Endothelial cell of umbilical vein (primary cell): ENCODE measurements around the gene ZMAT3. TPM values are rescaled to one million over a fixed set of nuclear protein-coding genes. Genes with fewer than 3 reads are reported as not detected.
"Not testable (repeated sequence)": the region's sequence is repeated elsewhere in the genome, so short reads cannot be mapped to it uniquely, and the experiment has no call there.

Experiments
- BruUV-seq: library from RNA; stranded (reverse); fragments of 400-500 nt; replicated peaks from 2 replicates; lab custom pipeline; 2021; lab: Mats Ljungman, UMichigan
- CTCF ChIA-PET: fragments of 300-600, 350-600 bp; sonication (Branson Sonifier 250); formaldehyde crosslinking; loops from one replicate; lab custom pipeline; 2021; ENCODE audit warnings: antibody characterized with exemption, inconsistent platforms; lab: Charles Lee
- POLR2A ChIA-PET: fragments of 300-600, 350-600 bp; sonication (Branson Sonifier 250); formaldehyde crosslinking; loops from one replicate; lab custom pipeline; 2021; ENCODE audit warnings: antibody characterized with exemption, inconsistent platforms; lab: Charles Lee
- DNase-seq: peaks from one replicate; pipeline ENCODE4 v3.0.0-alpha.2; 2011; ENCODE audit warnings: low read depth, low spot score
- FAIRE-seq: peaks from 2 replicates; lab custom pipeline; 2011; peaks lifted over from hg19 to GRCh38; lab: Jason Lieb, UNC
- H2AFZ ChIP-seq: 2 replicates; pipeline ENCODE4 v1.6.0; 2012; ENCODE audit warnings: low read depth, low read length, control low read depth, inconsistent platforms
- H3K27ac ChIP-seq: 2 replicates; pipeline ENCODE4 v1.5.1; 2011; ENCODE audit warnings: low read depth, mild to moderate bottlenecking, control low read depth, low read length, moderate library complexity; ENCODE audit not compliant: insufficient read depth
- H3K27me3 ChIP-seq, 2 experiments: 2 replicates each; pipeline versions ENCODE4 v1.6.0 to v1.6.1; 2011; ENCODE audit warnings: low read length in 2 of 2, mixed read lengths in 1 of 2; ENCODE audit not compliant: control insufficient read depth in 2 of 2, insufficient read depth in 2 of 2
- H3K36me3 ChIP-seq, 2 experiments: 2 replicates in 1 of 2; 3 replicates in 1 of 2; pipeline ENCODE4 v1.5.1; 2011; ENCODE audit warnings: low read length in 2 of 2, mild to moderate bottlenecking in 1 of 2, moderate library complexity in 1 of 2; ENCODE audit not compliant: control insufficient read depth in 2 of 2, insufficient read depth in 2 of 2; ENCODE audit errors: extremely low read depth in 1 of 2
- H3K4me1 ChIP-seq: 3 replicates; pipeline ENCODE4 v1.5.1; 2011; ENCODE audit warnings: mild to moderate bottlenecking, low read length; ENCODE audit not compliant: control insufficient read depth, insufficient read depth; ENCODE audit errors: extremely low read depth
- H3K4me2 ChIP-seq: 2 replicates; pipeline ENCODE4 v1.6.1; 2011; ENCODE audit warnings: low read length, control low read depth, mixed read lengths; ENCODE audit not compliant: insufficient read depth
- H3K4me3 ChIP-seq, 3 experiments: fragments of 200-600 bp in 1 of 3; sonication (generic), shearing (Covaris generic) in 1 of 3; replicated peaks in 1 of 3; 2 replicates each; pipeline ENCODE4 v1.5.1; 2011 to 2016; ENCODE audit warnings: control low read depth in 3 of 3, low read length in 3 of 3, mild to moderate bottlenecking in 2 of 3, inconsistent platforms in 1 of 3, low read depth in 1 of 3, moderate library complexity in 1 of 3; ENCODE audit not compliant: insufficient read depth in 1 of 3
- H3K79me2 ChIP-seq: 2 replicates; pipeline ENCODE4 v1.6.0; 2012; ENCODE audit warnings: low read length, inconsistent platforms; ENCODE audit not compliant: control insufficient read depth, insufficient read depth
- H3K9ac ChIP-seq: replicated peaks from 2 replicates; pipeline ENCODE3; 2011; ENCODE audit warnings: low read length, control low read depth; ENCODE audit not compliant: insufficient read depth; ENCODE audit errors: extremely low read depth
- H3K9me1 ChIP-seq: replicated peaks from 3 replicates; pipeline ENCODE4 v1.6.0; 2011; ENCODE audit warnings: mild to moderate bottlenecking, low read length; ENCODE audit not compliant: control insufficient read depth, insufficient read depth; ENCODE audit errors: extremely low read depth
- H3K9me3 ChIP-seq: replicated peaks from 2 replicates; pipeline ENCODE4 v1.5.1; 2012; ENCODE audit warnings: low read length, inconsistent platforms; ENCODE audit not compliant: control insufficient read depth, insufficient read depth
- H4K20me1 ChIP-seq: replicated peaks from 2 replicates; pipeline ENCODE3; 2011; ENCODE audit warnings: mild to moderate bottlenecking, low read length; ENCODE audit not compliant: control insufficient read depth, insufficient read depth; ENCODE audit errors: extremely low read depth
- CTCF ChIP-seq, 2 donors: IDR thresholded peaks; 1 replicate in 1 of 2; 2 replicates in 1 of 2; pipeline ENCODE4 v1.5.1; 2011; ENCODE audit warnings: low read length in 2 of 2, mild to moderate bottlenecking in 2 of 2, moderate library complexity in 2 of 2, control low read depth in 1 of 2, inconsistent platforms in 1 of 2, low read depth in 1 of 2; ENCODE audit not compliant: insufficient read depth in 1 of 2; ENCODE audit errors: extremely low read depth in 1 of 2
- EZH2 ChIP-seq: IDR thresholded peaks from 2 replicates; pipeline ENCODE4 v1.6.1; 2012; ENCODE audit warnings: borderline replicate concordance, low read depth, mild to moderate bottlenecking, moderate library complexity, low read length, inconsistent platforms; ENCODE audit not compliant: severe bottlenecking
- FOS ChIP-seq: IDR thresholded peaks from 2 replicates; pipeline ENCODE4 v1.6.1; 2011; ENCODE audit warnings: mild to moderate bottlenecking, low read length, moderate library complexity, borderline replicate concordance; ENCODE audit not compliant: insufficient read depth
- GATA2 ChIP-seq: IDR thresholded peaks from 2 replicates; pipeline ENCODE4 v1.7.0; 2011; ENCODE audit warnings: low read depth, mild to moderate bottlenecking, moderate library complexity, mixed read lengths, low read length; ENCODE audit not compliant: insufficient read length, insufficient read depth
- JUN ChIP-seq: IDR thresholded peaks from 2 replicates; pipeline ENCODE4 v1.6.1; 2011; ENCODE audit warnings: borderline replicate concordance, low read depth; ENCODE audit not compliant: insufficient read length, insufficient read depth
- MAX ChIP-seq: IDR thresholded peaks from 2 replicates; pipeline ENCODE4 v1.6.1; 2011; ENCODE audit not compliant: insufficient read depth, insufficient read length
- MYC ChIP-seq: IDR thresholded peaks from one replicate; pipeline ENCODE4 v1.6.1; 2011; ENCODE audit warnings: mild to moderate bottlenecking, low read depth, low read length
- POLR2A ChIP-seq: IDR thresholded peaks from 2 replicates; pipeline ENCODE4 v1.6.1; 2012; ENCODE audit warnings: low read depth, mild to moderate bottlenecking, control low read depth, low read length
- POLR2AphosphoS5 ChIP-seq: IDR thresholded peaks from 2 replicates; pipeline ENCODE4 v1.6.1; 2012; ENCODE audit warnings: low read depth, mild to moderate bottlenecking, control low read depth, low read length, moderate library complexity; ENCODE audit not compliant: insufficient read depth
- dilution Hi-C: fragments of 300-500 bp; cut with MboI; formaldehyde crosslinking; loops from one replicate; pipeline ENCODE4 v1.15.0; 2019; ENCODE audit warnings: low sequenced_read_pairs; ENCODE audit not compliant: extremely low pct_ligation_motif_present
- intact Hi-C: fragments of 100-400 bp; cut with micrococcal nuclease; formaldehyde crosslinking; loops from one replicate; pipeline ENCODE4 v1.10.0; 2022
- polyA plus RNA-seq, 4 experiments: library from polyadenylated mRNA; depleted of rRNA in 3 of 4; stranded (reverse) in 3 of 4; unstranded in 1 of 4; fragments of >200 nt; gene quantifications; 2 replicates each; pipeline versions ENCODE4 v1.2.1 to v1.2.3, GENCODE V29; 2011 to 2012; ENCODE audit warnings: missing spikeins in 1 of 4
- total RNA-seq: library from RNA; stranded (reverse); gene quantifications from 2 replicates; pipeline ENCODE4 v1.2.3, GENCODE V29; 2021

ZMAT3 gene
- total and polyA plus RNA-seq, 2 donors (not counting 3 experiments of a cell fraction or from before 2014, with no cell fraction given), result 13.2 to 33.1 TPM

- H3K79me2 ChIP-seq, H2AFZ ChIP-seq, H3K36me3 ChIP-seq, dilution Hi-C loops, H4K20me1 ChIP-seq, intact Hi-C loops, H3K27me3 ChIP-seq, H3K27ac ChIP-seq, H3K9me1 ChIP-seq, H3K9me3 ChIP-seq, BruUV-seq, H3K4me3 ChIP-seq, POLR2A ChIA-PET, H3K9ac ChIP-seq, H3K4me2 ChIP-seq: not testable (repeated sequence)
- TF ChIP-seq FOS (peak; percentile 40), GATA2 (peak; percentile 90)
- H3K4me1 ChIP-seq, result peaks cover 12% of the 10 kb centered on the region
- CTCF ChIA-PET, result interaction anchor here (1.0 to 1.5 kb wide), 3 partner anchors 8 to 32 kb away, joined by 4 to 7 read pairs (median 4); no protein-coding TSS in a partner anchor
- DNase-seq, result peak; percentile 50
- FAIRE-seq, result peak; percentile 33
These were observed 43.8 kb upstream of the ZMAT3 start for GRCh38 chr3:179115444-179115843.

GRCh38 chr3:179113903-179114302 lies 42.3 kb upstream of the ZMAT3 start:
- POLR2A ChIA-PET, result no interaction called here
- H4K20me1 ChIP-seq, result no peaks in the 10 kb centered on the region
- no peaks in the 10 kb centered on the region for H3K36me3 ChIP-seq
- no peak overlapping the region for H3K27ac ChIP-seq
- H2AFZ ChIP-seq, result no peak overlapping the region
- no TSS peak for BruUV-seq
- no peaks in the 10 kb centered on the region for H3K79me2 ChIP-seq
- no peak overlapping the region for H3K4me3 ChIP-seq
- dilution Hi-C loops (no loop called here), intact Hi-C loops (no loop called here)
- no peak overlapping the region for H3K4me2 ChIP-seq
- H3K27me3 ChIP-seq, result no peaks in the 10 kb centered on the region
- no peaks in the 10 kb centered on the region for H3K9me1 ChIP-seq
- TF ChIP-seq POLR2AphosphoS5 (no peak), CTCF (IDR thresholded peaks at IDR 0.05; ENCODE audit: extremely low read depth in 1 of 2, insufficient read depth in 1 of 2, low read depth in 1 of 2, low read length in 2 of 2) (no peak), FOS (no peak), GATA2 (no peak), MYC (no peak), EZH2 (no peak), JUN (no peak), POLR2A (no peak), MAX (no peak)
- no peak for FAIRE-seq
- H3K4me1 ChIP-seq, result peaks cover 12% of the 10 kb centered on the region
- peaks cover 2% of the 10 kb centered on the region for H3K9me3 ChIP-seq
- DNase-seq, result no peak
- CTCF ChIA-PET, result no interaction called here
- no peak overlapping the region for H3K9ac ChIP-seq
